Neural cell (in vitro differentiated cells): ENCODE data around the gene TFRC. TPM values are rescaled to one million over a fixed set of nuclear protein-coding genes. Genes with fewer than 3 reads are reported as not detected.

Source experiments
- H2AFZ ChIP-seq: fragments of 200-600, 300-800 bp; sonication (generic), shearing (Covaris generic); 2 replicates; pipeline ENCODE4 v1.6.0; 2014; ENCODE audit warnings: low read depth, mild to moderate bottlenecking, antibody characterized with exemption, low read length, moderate library complexity
- H3F3A ChIP-seq: fragments of 200-600 bp; shearing (Covaris generic); 2 replicates; pipeline ENCODE4 v1.6.1; 2016; ENCODE audit warnings: mild to moderate bottlenecking, moderate library complexity, mixed read lengths, antibody characterized with exemption, low read length; ENCODE audit not compliant: insufficient read depth, poor library complexity, severe bottlenecking
- H3K27ac ChIP-seq: fragments of 200-600, 300-800 bp; sonication (generic), shearing (Covaris generic); 2 replicates; pipeline ENCODE4 v1.5.1; 2014; ENCODE audit warnings: mild to moderate bottlenecking, low read length, moderate library complexity
- H3K27me3 ChIP-seq: fragments of 300-800, 200-600 bp; sonication (generic), shearing (Covaris generic); 2 replicates; pipeline ENCODE4 v1.6.0; 2014; ENCODE audit warnings: mild to moderate bottlenecking, low read depth, low read length, moderate library complexity; ENCODE audit not compliant: insufficient read depth
- H3K36me3 ChIP-seq: fragments of 300-800, 200-600 bp; sonication (generic), shearing (Covaris generic); 2 replicates; pipeline ENCODE4 v1.5.1; 2014; ENCODE audit warnings: mild to moderate bottlenecking, antibody characterized with exemption, low read length, moderate library complexity; ENCODE audit not compliant: insufficient read depth
- H3K4me2 ChIP-seq: fragments of 300-800, 200-600 bp; sonication (generic), shearing (Covaris generic); 2 replicates; pipeline ENCODE4 v1.6.0; 2014; ENCODE audit warnings: mild to moderate bottlenecking, low read length
- H3K4me3 ChIP-seq: fragments of 300-800, 200-600 bp; sonication (generic), shearing (Covaris generic); 2 replicates; pipeline ENCODE4 v1.5.1; 2014; ENCODE audit warnings: mild to moderate bottlenecking, low read length, moderate library complexity
- H3K79me2 ChIP-seq: fragments of 200-600 bp; shearing (Covaris generic); replicated peaks from 2 replicates; pipeline ENCODE4 v1.6.0; 2014; ENCODE audit warnings: mild to moderate bottlenecking, low read length, moderate library complexity; ENCODE audit not compliant: insufficient read depth
- H3K9ac ChIP-seq: fragments of 300-800, 200-600 bp; sonication (generic), shearing (Covaris generic); 2 replicates; pipeline ENCODE4 v1.6.1; 2016; ENCODE audit warnings: mild to moderate bottlenecking, low read length, mixed read lengths
- H3K9me2 ChIP-seq: fragments of 200-600 bp; shearing (Covaris generic); 2 replicates; pipeline ENCODE4 v1.6.1; 2016; ENCODE audit warnings: mild to moderate bottlenecking, low read length, mixed read lengths; ENCODE audit not compliant: insufficient read depth
- H3K9me3 ChIP-seq: fragments of 200-600, 300-800 bp; sonication (generic), shearing (Covaris generic); 2 replicates; pipeline ENCODE4 v1.6.1; 2016; ENCODE audit warnings: mild to moderate bottlenecking, mixed run types, low read length, moderate library complexity, mixed read lengths
- H4K20me1 ChIP-seq: fragments of 200-600 bp; shearing (Covaris generic); 2 replicates; pipeline ENCODE4 v1.6.1; 2016; ENCODE audit warnings: mild to moderate bottlenecking, mixed run types; ENCODE audit not compliant: insufficient read depth
- CTCF ChIP-seq: fragments of 450-650 bp; IDR thresholded peaks from 2 replicates; pipeline ENCODE4 v1.5.1; 2014; ENCODE audit warnings: antibody characterized with exemption, mild to moderate bottlenecking, moderate library complexity; ENCODE audit not compliant: poor library complexity, severe bottlenecking
- EP300 ChIP-seq: fragments of 450-650 bp; conservative IDR thresholded peaks from 2 replicates; pipeline ENCODE4 v1.6.1; 2014; ENCODE audit warnings: antibody characterized with exemption, mild to moderate bottlenecking, moderate library complexity; ENCODE audit not compliant: poor library complexity, severe bottlenecking
- EZH2 ChIP-seq: fragments of 200-600, 300-800 bp; shearing (Covaris generic), sonication (generic); IDR thresholded peaks from 2 replicates; pipeline ENCODE4 v1.6.1; 2014; ENCODE audit warnings: antibody characterized with exemption, low read length, borderline replicate concordance, mild to moderate bottlenecking; ENCODE audit not compliant: insufficient read depth, poor library complexity, severe bottlenecking
- MXI1 ChIP-seq: fragments of 450-650 bp; conservative IDR thresholded peaks from 2 replicates; pipeline ENCODE4 v1.6.1; 2014; ENCODE audit warnings: antibody characterized with exemption, mild to moderate bottlenecking; ENCODE audit not compliant: poor library complexity, severe bottlenecking
- POLR2AphosphoS5 ChIP-seq: IDR thresholded peaks from 2 replicates; pipeline ENCODE4 v1.6.1; 2012
- RAD21 ChIP-seq: fragments of 450-650 bp; conservative IDR thresholded peaks from 2 replicates; pipeline ENCODE4 v1.6.1; 2014; ENCODE audit warnings: antibody characterized with exemption, mild to moderate bottlenecking, moderate library complexity
- REST ChIP-seq: IDR thresholded peaks from 2 replicates; pipeline ENCODE4 v1.6.1; 2012; ENCODE audit warnings: borderline replicate concordance
- SMC3 ChIP-seq: fragments of 450-650 bp; conservative IDR thresholded peaks from 2 replicates; pipeline ENCODE4 v1.6.1; 2014; ENCODE audit warnings: antibody characterized with exemption, mild to moderate bottlenecking, moderate library complexity; ENCODE audit not compliant: poor library complexity
- TAF1 ChIP-seq: IDR thresholded peaks from 2 replicates; pipeline ENCODE4 v1.6.1; 2012; ENCODE audit warnings: low read depth
- polyA plus RNA-seq: library from polyadenylated mRNA; depleted of rRNA; stranded (reverse); fragments of >200 nt; gene quantifications from 2 replicates; pipeline ENCODE4 v1.2.3, GENCODE V29; 2014

TFRC gene
- polyA plus RNA-seq, 1 donor from 2014 or later, result 82.7 TPM

- H3K4me2 ChIP-seq, result no peak overlapping the region
- H3K9ac ChIP-seq, result no peak overlapping the region
- no peaks in the 10 kb centered on the region for H4K20me1 ChIP-seq
- H2AFZ ChIP-seq, result no peak overlapping the region
- no peaks in the 10 kb centered on the region for H3K27me3 ChIP-seq
- no peak overlapping the region for H3K4me3 ChIP-seq
- H3K9me2 ChIP-seq, result no peaks in the 10 kb centered on the region
- no peaks in the 10 kb centered on the region for H3K9me3 ChIP-seq
- H3K27ac ChIP-seq, result no peak overlapping the region
- no peaks in the 10 kb centered on the region for H3K36me3 ChIP-seq
- H3K79me2 ChIP-seq, result no peaks in the 10 kb centered on the region
- TF ChIP-seq SMC3 (no peak), POLR2AphosphoS5 (no peak), EZH2 (no peak)
- H3F3A ChIP-seq, result no peaks in the 10 kb centered on the region
These were observed 39.2 kb upstream of the TFRC start for GRCh38 chr3:196121066-196121465.

GRCh38 chr3:196120291-196120951 lies 38.5 kb upstream of the TFRC start:
- Histone ChIP-seq H3K36me3 (no peaks in the 10 kb centered on the region), H3K9me2 (no peaks in the 10 kb centered on the region), H3K79me2 (no peaks in the 10 kb centered on the region), H3K9me3 (no peaks in the 10 kb centered on the region), H4K20me1 (no peaks in the 10 kb centered on the region), H3F3A (no peaks in the 10 kb centered on the region), H3K4me3 (no peak overlapping the region), H3K9ac (no peak overlapping the region), H3K27ac (no peak overlapping the region), H2AFZ (no peak overlapping the region), H3K4me2 (no peak overlapping the region), H3K27me3 (no peaks in the 10 kb centered on the region)
- no peak for TF ChIP-seq MXI1
- no peak for TF ChIP-seq REST
- TF ChIP-seq CTCF, result no peak
- no peak for TF ChIP-seq SMC3
- TF ChIP-seq POLR2AphosphoS5, result no peak
- TF ChIP-seq EZH2, result no peak
- no peak for TF ChIP-seq RAD21
- TF ChIP-seq TAF1, result no peak
- no peak for TF ChIP-seq EP300
